SHP77 (cell line): ENCODE data around the gene SIRPB2.

Experiments used
- DNase-seq, 2 experiments: peaks; one replicate each; lab custom pipeline; 2025; lab: John Stamatoyannopoulos, UW

Gene SIRPB2

DNA sequence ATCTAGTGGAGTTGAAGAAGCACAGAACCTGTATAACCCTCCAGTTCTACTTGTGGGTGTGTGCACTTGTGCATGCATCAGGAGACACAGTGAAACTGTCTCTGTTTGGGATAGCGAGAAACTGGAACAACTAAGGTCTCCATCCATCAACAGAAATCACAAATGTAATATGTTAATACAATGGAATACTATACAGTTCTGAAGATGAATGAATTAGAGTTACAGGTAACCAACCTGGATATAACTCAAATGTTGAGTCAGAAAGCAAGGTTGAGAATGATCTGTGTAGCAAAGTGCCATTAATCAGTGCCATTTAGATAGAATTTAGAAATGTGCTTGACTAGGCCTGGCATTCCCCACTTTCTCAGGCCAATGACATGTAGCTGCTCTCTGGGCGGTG is 20.0 kb downstream of the SIRPB2 start:
- DNase-seq, result no peak

DNA sequence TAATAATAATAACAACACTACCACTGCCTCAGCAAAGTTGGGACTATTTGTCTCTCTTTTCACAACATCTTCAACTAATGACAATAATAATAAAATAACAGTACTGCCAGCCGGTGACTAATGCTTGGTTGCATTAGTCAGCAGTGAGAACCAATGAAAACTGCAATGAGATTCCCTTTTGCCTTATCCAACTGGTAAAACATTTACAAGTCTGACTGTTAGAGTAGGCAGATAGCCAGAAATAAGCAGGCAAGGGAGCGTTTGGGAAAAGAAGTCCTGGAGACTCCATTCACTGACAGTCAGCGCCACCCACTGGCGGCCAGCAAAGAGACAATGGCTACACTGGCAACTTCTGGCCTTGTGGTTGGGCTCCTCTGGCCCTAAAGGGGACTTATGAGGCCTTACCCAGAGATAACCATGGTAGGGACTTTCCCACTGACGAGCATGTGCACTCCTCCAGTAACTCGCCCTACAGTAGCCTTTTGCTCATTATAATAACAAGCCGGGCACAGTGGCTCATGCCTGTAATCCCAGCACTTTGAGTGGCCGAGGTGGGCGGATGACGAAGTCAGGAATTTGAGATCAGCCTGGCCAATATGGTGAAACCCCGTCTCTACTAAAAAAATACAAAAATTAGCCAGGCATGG is 21.2 kb downstream of the SIRPB2 start:
- peak; percentile 77 to 88 for DNase-seq

- DNase-seq, result no peak
Observed at GRCh38 chr20:1469306-1469905, 21.8 kb downstream of the SIRPB2 start.

DNA sequence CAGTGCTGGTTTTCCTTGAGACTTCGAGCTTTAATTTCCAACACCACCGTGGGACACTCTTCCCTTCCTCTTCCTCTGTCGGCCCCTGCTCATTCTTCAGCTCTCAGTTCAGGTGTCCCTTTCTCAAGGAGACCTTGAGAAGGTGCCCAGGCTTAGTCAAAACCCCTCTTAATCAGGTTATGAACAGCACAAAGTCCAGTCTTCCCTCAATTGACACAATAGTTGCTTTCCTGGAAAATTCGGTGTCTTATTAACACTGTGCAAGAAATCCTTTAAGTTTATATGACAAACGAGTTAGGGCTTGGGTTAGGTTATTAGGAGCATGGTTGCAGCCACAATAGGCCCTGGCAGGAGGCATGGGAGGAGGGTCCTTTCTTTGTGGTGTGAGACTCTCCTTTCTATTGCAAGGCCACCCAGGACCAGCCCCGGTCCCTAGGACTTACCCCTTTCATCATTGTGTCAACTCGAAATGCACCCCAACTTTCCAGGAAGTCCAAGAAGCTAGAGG is 23.0 kb downstream of the SIRPB2 start:
- no peak for DNase-seq

- DNase-seq, result no peak
Observed at GRCh38 chr20:1467355-1468116, 23.7 kb downstream of the SIRPB2 start.

- no peak for DNase-seq
Observed at GRCh38 chr20:1467082-1467354, 24.2 kb downstream of the SIRPB2 start.

GRCh38 chr20:1466211-1467081 is 24.8 kb downstream of the SIRPB2 start, which contains the start of gene NSFL1C:
Gene NSFL1C (minus strand): TSS chr20:1466849. CDS start chr20:1466824, 25 bp downstream.
- peak; percentile 90 to 92 for DNase-seq

- no peak for DNase-seq
Observed at GRCh38 chr20:1465470-1466210, 25.6 kb downstream of the SIRPB2 start.

- DNase-seq, result no peak
Observed at GRCh38 chr20:1463971-1464570, 27.1 kb downstream of the SIRPB2 start.

GRCh38 chr20:1462834-1463233 is 28.4 kb downstream of the SIRPB2 start:
- DNase-seq, result no peak

- no peak for DNase-seq
Observed at GRCh38 chr20:1462001-1462400, 29.2 kb downstream of the SIRPB2 start.

GRCh38 chr20:1460275-1460674 is 30.9 kb downstream of the SIRPB2 start:
- DNase-seq, result no peak

DNA sequence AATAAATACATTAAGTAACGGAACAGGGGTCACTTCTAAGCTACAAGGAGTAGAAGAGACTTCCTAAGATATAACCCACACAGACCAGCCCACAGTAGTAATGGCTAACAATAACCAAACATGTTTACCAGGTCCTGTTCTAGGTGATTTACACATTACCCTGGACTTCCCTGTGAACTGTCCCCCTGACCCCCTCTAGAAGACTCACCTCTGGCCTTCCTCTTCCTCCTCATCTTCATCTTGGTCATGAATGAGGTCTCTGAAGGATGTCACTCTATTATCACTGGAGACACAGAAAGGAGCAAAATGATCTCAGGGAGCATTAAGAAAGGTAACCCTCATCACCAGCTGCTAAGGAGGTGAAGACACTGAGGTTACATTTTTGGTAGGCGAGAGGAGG is 33.2 kb downstream of the SIRPB2 start:
- DNase-seq, result no peak

DNA sequence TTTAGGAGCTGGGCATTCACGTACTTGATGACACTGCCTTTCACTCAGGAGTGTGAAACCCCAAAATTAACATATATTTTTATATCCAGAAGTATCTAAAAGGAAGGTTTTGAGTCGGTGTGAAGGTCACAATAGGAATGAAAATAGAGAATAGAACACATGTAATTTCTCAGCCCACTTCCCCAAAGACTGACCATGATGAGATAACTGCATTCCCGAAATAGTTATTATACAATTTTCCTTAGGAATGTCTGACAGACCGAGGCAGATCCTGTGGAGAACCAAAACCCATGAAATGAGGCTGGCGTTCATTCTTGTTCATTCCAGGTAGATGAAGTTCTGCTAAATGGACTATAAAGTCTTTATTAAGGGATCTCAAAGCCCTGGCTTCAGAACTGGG is 34.9 kb downstream of the SIRPB2 start:
- DNase-seq, result no peak

DNA sequence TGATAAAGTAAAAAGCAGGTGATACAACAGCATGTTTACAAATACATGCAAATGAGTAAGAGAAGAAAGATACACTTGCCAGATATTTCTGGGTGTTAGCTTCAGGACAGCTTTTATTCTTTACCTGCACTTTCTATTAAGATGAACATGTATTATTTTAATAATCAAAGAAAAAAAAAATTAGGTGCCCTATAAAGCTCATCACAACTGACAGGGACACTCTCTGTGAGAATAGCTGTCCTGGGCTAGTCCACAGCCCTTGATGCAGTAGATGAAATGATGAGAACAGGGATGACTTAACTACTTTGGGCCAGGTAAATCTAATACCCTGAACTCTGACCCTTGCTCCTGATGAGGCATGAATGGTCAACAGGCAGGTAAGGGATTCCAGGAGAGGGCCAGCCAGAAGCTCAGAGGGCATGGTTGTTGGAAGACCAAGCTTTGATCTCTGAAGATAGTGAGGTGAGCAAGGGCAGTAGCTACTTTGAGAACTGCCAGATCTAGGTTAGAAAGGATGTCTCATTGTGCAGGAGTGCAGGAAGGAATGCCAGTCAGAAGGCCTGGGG is 40.2 kb downstream of the SIRPB2 start:
- no peak for DNase-seq

DNA sequence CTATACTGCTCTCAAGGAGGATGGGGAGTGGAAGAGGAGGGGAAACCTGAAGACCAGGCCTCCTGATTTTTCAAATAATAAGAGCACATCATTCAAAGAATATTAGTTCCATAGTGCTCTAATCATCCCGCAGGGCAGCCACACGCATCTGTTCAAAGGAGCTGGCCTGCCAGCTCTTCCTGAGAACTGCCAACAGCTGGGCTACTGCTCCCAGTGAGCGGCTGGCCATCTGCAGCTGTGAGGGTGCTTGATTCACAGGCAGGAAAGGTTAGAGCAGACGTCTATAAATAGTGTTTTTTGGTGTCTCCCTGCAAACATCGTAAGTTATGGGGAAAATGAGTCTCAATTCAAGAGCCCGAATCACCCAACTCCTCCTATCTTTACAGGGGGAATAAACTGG is 41.9 kb downstream of the SIRPB2 start:
- DNase-seq, result no peak

- DNase-seq, result no peak
Observed at GRCh38 chr20:1448081-1448620, 43.1 kb downstream of the SIRPB2 start.

DNA sequence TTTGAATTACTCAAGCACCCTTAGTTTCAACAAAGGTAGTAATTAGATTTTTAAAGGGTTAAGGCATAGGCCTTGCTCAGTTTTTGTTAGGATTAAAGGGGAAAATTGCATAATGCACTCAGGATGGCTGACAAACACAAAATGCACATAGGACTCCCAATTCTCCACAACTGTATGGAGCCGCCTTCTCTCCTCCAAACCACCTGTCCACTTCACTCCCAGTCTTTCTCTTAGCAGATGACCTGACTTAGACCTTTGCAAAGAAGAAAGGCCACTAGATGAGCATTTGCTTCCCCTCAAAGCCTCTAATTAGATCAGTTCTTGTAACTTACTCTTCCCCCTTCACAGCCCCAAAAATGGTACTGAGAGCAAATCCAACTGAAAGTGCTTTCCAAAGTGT is 44.7 kb downstream of the SIRPB2 start:
- DNase-seq, result no peak

- no peak for DNase-seq
Observed at GRCh38 chr20:1443085-1443484, 48.1 kb downstream of the SIRPB2 start.

- no peak for DNase-seq
Observed at GRCh38 chr20:1442304-1442703, 48.9 kb downstream of the SIRPB2 start.

- DNase-seq, result no peak
Observed at GRCh38 chr20:1441133-1441532, 50.1 kb downstream of the SIRPB2 start.
